HepG2 (cell line): Measurements from ENCODE around the gene GPS1. TPM values are rescaled to one million over a fixed set of nuclear protein-coding genes. Genes with fewer than 3 reads are reported as not detected.

Experiments
- BORCS8-MEF2B ChIP-seq: sonication (generic); formaldehyde crosslinking; IDR thresholded peaks from 2 replicates; pipeline ENCODE4 v1.8.0; 2022; ENCODE audit warnings: mild to moderate bottlenecking, missing genetic modification reagents
- HNRNPLL ChIP-seq: fragments of 200-400 bp; formaldehyde crosslinking; IDR thresholded peaks from 2 replicates; pipeline ENCODE4 v1.6.1; 2017; ENCODE audit warnings: mild to moderate bottlenecking, low read depth, low read length; ENCODE audit not compliant: poor library complexity, severe bottlenecking
- KLF11 ChIP-seq: IDR thresholded peaks from 2 replicates; pipeline ENCODE4 v1.6.1; 2016; ENCODE audit warnings: missing compliant biosample characterization
- MTF1 ChIP-seq: sonication (generic); formaldehyde crosslinking; IDR thresholded peaks from 2 replicates; pipeline ENCODE4 v1.5.0; 2020; ENCODE audit warnings: missing genetic modification reagents
- NFATC3 ChIP-seq: sonication (generic); formaldehyde crosslinking; IDR thresholded peaks from 2 replicates; pipeline ENCODE4 v1.5.1; 2020; ENCODE audit warnings: mild to moderate bottlenecking, missing genetic modification reagents
- POGZ ChIP-seq: sonication (generic); formaldehyde crosslinking; IDR thresholded peaks from 2 replicates; pipeline ENCODE4 v1.4.0; 2020; ENCODE audit warnings: mild to moderate bottlenecking, missing genetic modification reagents
- RBFOX2 ChIP-seq: fragments of 200-400 bp; formaldehyde crosslinking; IDR thresholded peaks from 2 replicates; pipeline ENCODE4 v1.6.1; 2017; ENCODE audit warnings: low read depth, mild to moderate bottlenecking, low read length
- REL ChIP-seq: sonication (generic); formaldehyde crosslinking; conservative IDR thresholded peaks from 2 replicates; pipeline ENCODE4 v1.8.0; 2022; ENCODE audit warnings: mild to moderate bottlenecking, missing genetic modification reagents, moderate library complexity
- SMAD9 ChIP-seq: sonication (generic); formaldehyde crosslinking; IDR thresholded peaks from 2 replicates; pipeline ENCODE4 v1.5.1; 2020; ENCODE audit warnings: mild to moderate bottlenecking, missing genetic modification reagents
- SNAI1 ChIP-seq: sonication (generic); formaldehyde crosslinking; IDR thresholded peaks from 2 replicates; pipeline ENCODE4 v1.5.0; 2020; ENCODE audit warnings: mild to moderate bottlenecking, missing genetic modification reagents, borderline replicate concordance
- SRSF1 ChIP-seq: fragments of 200-400 bp; formaldehyde crosslinking; optimal IDR thresholded peaks from 2 replicates; pipeline ENCODE3; 2017; ENCODE audit warnings: mild to moderate bottlenecking, low read depth, low read length, moderate library complexity
- TSC22D2 ChIP-seq: sonication (generic); formaldehyde crosslinking; IDR thresholded peaks from 2 replicates; pipeline ENCODE4 v1.5.1; 2020; ENCODE audit warnings: missing genetic modification reagents, mild to moderate bottlenecking, borderline replicate concordance
- U2AF1 ChIP-seq: fragments of 200-400 bp; formaldehyde crosslinking; optimal IDR thresholded peaks from 2 replicates; pipeline ENCODE3; 2017; ENCODE audit warnings: mild to moderate bottlenecking, low read depth, low read length
- ZMYM4 ChIP-seq: sonication (generic); formaldehyde crosslinking; IDR thresholded peaks from 2 replicates; pipeline ENCODE4 v1.8.1; 2023; ENCODE audit warnings: mild to moderate bottlenecking, missing genetic modification reagents
- ZNF556 ChIP-seq: sonication (generic); formaldehyde crosslinking; IDR thresholded peaks from 2 replicates; pipeline ENCODE4 v1.4.0; 2020; ENCODE audit warnings: mild to moderate bottlenecking, missing genetic modification reagents, borderline replicate concordance
- ZNF558 ChIP-seq: sonication (generic); formaldehyde crosslinking; IDR thresholded peaks from 2 replicates; pipeline ENCODE4 v1.9.0; 2022; ENCODE audit warnings: mild to moderate bottlenecking, missing genetic modification reagents, borderline replicate concordance
- ZNF564 ChIP-seq: sonication (generic); formaldehyde crosslinking; IDR thresholded peaks from 2 replicates; pipeline ENCODE4 v1.8.1; 2023; ENCODE audit warnings: mild to moderate bottlenecking, missing genetic modification reagents
- ZNF629 ChIP-seq: sonication (generic); formaldehyde crosslinking; conservative IDR thresholded peaks from 2 replicates; pipeline ENCODE4 v1.5.0; 2020; ENCODE audit warnings: missing genetic modification reagents
- polyA plus RNA-seq, 8 experiments: library from polyadenylated mRNA; depleted of rRNA in 3 of 8; stranded (reverse) in 7 of 8; unstranded in 1 of 8; fragments of >200 nt; fragmentation: Illumina TruSeq in 4 of 8; extraction: Trizol in 4 of 8; gene quantifications; 2 replicates each; pipeline versions ENCODE4 v1.2.1 to v1.2.3, GENCODE V29; 2011 to 2016; ENCODE audit warnings: low read depth in 4 of 8, missing spikeins in 1 of 8, mixed read lengths in 1 of 8; ENCODE audit not compliant: insufficient read depth in 1 of 8
- total RNA-seq, 5 experiments: library from RNA; depleted of rRNA; stranded (reverse); fragments of >200 nt; fragmentation: Illumina TruSeq; extraction: Trizol; gene quantifications; 2 replicates each; pipeline ENCODE4 v1.2.3, GENCODE V29; 2016; ENCODE audit warnings: low read depth in 1 of 5
- TF ChIP-seq, protein P1 (sequence below): sonication (generic); formaldehyde crosslinking; IDR thresholded peaks from 2 replicates; pipeline ENCODE4 v1.5.0; 2020; ENCODE audit warnings: missing genetic modification reagents
- TF ChIP-seq, protein P2 (sequence below): sonication (generic); formaldehyde crosslinking; IDR thresholded peaks from 2 replicates; pipeline ENCODE4 v1.5.0; 2020; ENCODE audit warnings: mild to moderate bottlenecking, missing genetic modification reagents, borderline replicate concordance

Gene GPS1
- total and polyA plus RNA-seq, 2 of the 13 experiments (the other 11 are each of a cell fraction or from before 2014, with no cell fraction given), result 124 to 128 TPM

DNA sequence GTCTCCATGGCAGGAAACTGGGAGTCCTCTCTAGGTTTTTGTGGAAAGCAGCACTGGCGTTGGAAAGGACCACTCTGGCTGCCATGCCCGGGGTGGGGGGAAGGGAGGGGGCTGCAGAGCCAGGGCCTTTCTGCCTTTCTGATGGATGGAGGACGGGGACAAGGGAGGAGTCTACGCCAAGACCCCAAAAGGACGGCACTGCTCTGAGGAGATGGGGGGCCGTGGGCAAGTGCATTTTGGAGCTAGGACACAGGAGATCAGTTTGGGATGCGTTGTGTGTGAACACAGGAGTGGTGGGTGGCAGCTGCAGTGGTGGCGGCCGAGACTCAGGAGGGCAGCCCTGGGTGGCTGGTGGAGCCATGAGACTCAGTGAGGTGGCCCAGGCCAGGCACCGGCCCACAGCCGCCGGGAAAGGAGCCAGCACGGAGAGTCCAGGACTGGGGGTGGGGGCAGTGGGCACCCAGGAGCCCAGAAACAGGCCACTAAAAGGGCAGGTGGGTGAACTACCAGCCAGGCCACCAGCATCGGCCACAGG is 31.1 kb upstream of the GPS1 start (continued):
- no peak for TF ChIP-seq ZNF556 (CRISPR knock-in tag)
- TF ChIP-seq ZMYM4 (CRISPR knock-in tag), result peak; percentile 11; the same call in 1 of the 2 replicates
- TF ChIP-seq, protein P1, sequence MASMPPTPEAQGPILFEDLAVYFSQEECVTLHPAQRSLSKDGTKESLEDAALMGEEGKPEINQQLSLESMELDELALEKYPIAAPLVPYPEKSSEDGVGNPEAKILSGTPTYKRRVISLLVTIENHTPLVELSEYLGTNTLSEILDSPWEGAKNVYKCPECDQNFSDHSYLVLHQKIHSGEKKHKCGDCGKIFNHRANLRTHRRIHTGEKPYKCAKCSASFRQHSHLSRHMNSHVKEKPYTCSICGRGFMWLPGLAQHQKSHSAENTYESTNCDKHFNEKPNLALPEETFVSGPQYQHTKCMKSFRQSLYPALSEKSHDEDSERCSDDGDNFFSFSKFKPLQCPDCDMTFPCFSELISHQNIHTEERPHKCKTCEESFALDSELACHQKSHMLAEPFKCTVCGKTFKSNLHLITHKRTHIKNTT (CRISPR knock-in tag), result peak; percentile 72; the same call in 1 of the 2 replicates
- TF ChIP-seq REL (CRISPR knock-in tag), result no peak
- TF ChIP-seq, protein P2, sequence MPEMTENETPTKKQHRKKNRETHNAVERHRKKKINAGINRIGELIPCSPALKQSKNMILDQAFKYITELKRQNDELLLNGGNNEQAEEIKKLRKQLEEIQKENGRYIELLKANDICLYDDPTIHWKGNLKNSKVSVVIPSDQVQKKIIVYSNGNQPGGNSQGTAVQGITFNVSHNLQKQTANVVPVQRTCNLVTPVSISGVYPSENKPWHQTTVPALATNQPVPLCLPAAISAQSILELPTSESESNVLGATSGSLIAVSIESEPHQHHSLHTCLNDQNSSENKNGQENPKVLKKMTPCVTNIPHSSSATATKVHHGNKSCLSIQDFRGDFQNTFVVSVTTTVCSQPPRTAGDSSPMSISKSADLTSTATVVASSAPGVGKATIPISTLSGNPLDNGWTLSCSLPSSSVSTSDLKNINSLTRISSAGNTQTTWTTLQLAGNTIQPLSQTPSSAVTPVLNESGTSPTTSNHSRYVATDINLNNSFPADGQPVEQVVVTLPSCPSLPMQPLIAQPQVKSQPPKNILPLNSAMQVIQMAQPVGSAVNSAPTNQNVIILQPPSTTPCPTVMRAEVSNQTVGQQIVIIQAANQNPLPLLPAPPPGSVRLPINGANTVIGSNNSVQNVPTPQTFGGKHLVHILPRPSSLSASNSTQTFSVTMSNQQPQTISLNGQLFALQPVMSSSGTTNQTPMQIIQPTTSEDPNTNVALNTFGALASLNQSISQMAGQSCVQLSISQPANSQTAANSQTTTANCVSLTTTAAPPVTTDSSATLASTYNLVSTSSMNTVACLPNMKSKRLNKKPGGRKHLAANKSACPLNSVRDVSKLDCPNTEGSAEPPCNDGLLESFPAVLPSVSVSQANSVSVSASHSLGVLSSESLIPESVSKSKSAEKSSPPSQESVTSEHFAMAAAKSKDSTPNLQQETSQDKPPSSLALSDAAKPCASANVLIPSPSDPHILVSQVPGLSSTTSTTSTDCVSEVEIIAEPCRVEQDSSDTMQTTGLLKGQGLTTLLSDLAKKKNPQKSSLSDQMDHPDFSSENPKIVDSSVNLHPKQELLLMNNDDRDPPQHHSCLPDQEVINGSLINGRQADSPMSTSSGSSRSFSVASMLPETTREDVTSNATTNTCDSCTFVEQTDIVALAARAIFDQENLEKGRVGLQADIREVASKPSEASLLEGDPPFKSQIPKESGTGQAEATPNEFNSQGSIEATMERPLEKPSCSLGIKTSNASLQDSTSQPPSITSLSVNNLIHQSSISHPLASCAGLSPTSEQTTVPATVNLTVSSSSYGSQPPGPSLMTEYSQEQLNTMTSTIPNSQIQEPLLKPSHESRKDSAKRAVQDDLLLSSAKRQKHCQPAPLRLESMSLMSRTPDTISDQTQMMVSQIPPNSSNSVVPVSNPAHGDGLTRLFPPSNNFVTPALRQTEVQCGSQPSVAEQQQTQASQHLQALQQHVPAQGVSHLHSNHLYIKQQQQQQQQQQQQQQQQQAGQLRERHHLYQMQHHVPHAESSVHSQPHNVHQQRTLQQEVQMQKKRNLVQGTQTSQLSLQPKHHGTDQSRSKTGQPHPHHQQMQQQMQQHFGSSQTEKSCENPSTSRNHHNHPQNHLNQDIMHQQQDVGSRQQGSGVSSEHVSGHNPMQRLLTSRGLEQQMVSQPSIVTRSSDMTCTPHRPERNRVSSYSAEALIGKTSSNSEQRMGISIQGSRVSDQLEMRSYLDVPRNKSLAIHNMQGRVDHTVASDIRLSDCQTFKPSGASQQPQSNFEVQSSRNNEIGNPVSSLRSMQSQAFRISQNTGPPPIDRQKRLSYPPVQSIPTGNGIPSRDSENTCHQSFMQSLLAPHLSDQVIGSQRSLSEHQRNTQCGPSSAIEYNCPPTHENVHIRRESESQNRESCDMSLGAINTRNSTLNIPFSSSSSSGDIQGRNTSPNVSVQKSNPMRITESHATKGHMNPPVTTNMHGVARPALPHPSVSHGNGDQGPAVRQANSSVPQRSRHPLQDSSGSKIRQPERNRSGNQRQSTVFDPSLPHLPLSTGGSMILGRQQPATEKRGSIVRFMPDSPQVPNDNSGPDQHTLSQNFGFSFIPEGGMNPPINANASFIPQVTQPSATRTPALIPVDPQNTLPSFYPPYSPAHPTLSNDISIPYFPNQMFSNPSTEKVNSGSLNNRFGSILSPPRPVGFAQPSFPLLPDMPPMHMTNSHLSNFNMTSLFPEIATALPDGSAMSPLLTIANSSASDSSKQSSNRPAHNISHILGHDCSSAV (CRISPR knock-in tag), result no peak
- TF ChIP-seq RBFOX2, result peak; percentile 85
- TF ChIP-seq KLF11 (CRISPR knock-in tag), result no peak
- TF ChIP-seq BORCS8-MEF2B (CRISPR knock-in tag), result peak; percentile 20; the same call in 1 of the 2 replicates
- no peak for TF ChIP-seq ZNF558 (CRISPR knock-in tag)
- 0 out of 2 replicates have a peak, but pooled peaks have one; percentile 21 for TF ChIP-seq MTF1 (CRISPR knock-in tag)
- TF ChIP-seq U2AF1, result peak; percentile 58
- 0 out of 2 replicates have a peak, but pooled peaks have one; percentile 21 for TF ChIP-seq SMAD9 (CRISPR knock-in tag)
- no peak; the same call in 1 of the 2 replicates for TF ChIP-seq POGZ (CRISPR knock-in tag)
- peak; percentile 27; the same call in 1 of the 2 replicates for TF ChIP-seq NFATC3 (CRISPR knock-in tag)
- peak; percentile 61 for TF ChIP-seq SRSF1
- TF ChIP-seq ZNF564, result no peak
- TF ChIP-seq ZNF629 (CRISPR knock-in tag), result 0 out of 2 replicates have a peak, but pooled peaks have one; percentile 4
- TF ChIP-seq SNAI1 (CRISPR knock-in tag), result no peak
- TF ChIP-seq TSC22D2 (CRISPR knock-in tag), result 0 out of 2 replicates have a peak, but pooled peaks have one; percentile 13
- no peak for TF ChIP-seq HNRNPLL
